Heart left ventricle (tissue), 13 donors: ENCODE results near the gene OLFM3.

Source experiments
- POLR2A ChIP-seq, 2 donors: fragments of 450-650 bp; IDR thresholded peaks; one replicate each; pipeline ENCODE4 v1.6.1; 2017; ENCODE audit warnings: antibody characterized with exemption in 2 of 2, mild to moderate bottlenecking in 2 of 2, moderate library complexity in 2 of 2
- TF ChIP-seq, protein P1 (sequence below), 12 donors: fragments of 200-600 bp; sonication (generic) in 4 of 12; IDR thresholded peaks; one replicate each; pipeline versions ENCODE4 v1.5.0 to v1.8.0; 2018 to 2022; ENCODE audit warnings: antibody characterized with exemption in 12 of 12, mild to moderate bottlenecking in 5 of 12
- donor health status: ischemic (EF 13 %, LVEDD 7.1; RV severe dilation, severe dysfunction).
- donor health status: DM: no; HTN: yes; CAD: no.
- donor health status: DM: no; HTN: no; CAD: no.
- donor health status: ischemic (EF 25% LVEDD 6.9; RV normal size, moderate dysfunction).
- donor health status: ischemic (EF 25% LVEDD 5.7; RV mildly dilated, moderate dysfunction).
- donor health status: ischemic (EF 35%, LVEDD 5.7; RV mildly dilated, moderate dysfunction).
- donor health status: nonischemic (EF 11% LVEDD 7.7; RV severe dilation, severe dysfunction).
- donor health status: DM: yes; HTN: yes; CAD: no.
- donor health status: PGD.
- donor health status: ischemic (EF 29% LVEDD 5.4; RV normal size, mild dysfunction).
- donor health status: nonischemic (EF 23%, LVEDD 6.1; RV moderate dilation, normal function).

DNA sequence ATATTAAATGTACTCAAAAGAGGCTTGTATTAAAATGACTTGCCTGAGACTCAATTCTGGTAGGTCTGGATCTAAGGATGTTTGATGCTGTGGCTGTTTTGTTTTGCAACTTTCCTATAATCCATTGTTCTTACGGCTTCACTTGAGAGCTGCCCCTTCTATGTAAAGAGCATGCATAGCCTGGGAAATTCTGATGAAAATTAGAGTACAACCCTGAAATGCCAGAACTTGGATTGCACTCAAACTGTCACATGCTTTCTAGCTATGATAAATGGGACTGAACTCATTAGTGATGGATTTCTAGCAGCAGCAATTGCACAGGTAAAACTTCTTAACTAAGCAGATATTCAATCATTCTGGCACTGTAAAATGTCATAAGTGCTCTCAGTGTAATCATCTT, 67.9 kb downstream of the OLFM3 start:
- no peak for TF ChIP-seq POLR2A (IDR thresholded peaks at IDR 0.05)
- TF ChIP-seq, protein P1, sequence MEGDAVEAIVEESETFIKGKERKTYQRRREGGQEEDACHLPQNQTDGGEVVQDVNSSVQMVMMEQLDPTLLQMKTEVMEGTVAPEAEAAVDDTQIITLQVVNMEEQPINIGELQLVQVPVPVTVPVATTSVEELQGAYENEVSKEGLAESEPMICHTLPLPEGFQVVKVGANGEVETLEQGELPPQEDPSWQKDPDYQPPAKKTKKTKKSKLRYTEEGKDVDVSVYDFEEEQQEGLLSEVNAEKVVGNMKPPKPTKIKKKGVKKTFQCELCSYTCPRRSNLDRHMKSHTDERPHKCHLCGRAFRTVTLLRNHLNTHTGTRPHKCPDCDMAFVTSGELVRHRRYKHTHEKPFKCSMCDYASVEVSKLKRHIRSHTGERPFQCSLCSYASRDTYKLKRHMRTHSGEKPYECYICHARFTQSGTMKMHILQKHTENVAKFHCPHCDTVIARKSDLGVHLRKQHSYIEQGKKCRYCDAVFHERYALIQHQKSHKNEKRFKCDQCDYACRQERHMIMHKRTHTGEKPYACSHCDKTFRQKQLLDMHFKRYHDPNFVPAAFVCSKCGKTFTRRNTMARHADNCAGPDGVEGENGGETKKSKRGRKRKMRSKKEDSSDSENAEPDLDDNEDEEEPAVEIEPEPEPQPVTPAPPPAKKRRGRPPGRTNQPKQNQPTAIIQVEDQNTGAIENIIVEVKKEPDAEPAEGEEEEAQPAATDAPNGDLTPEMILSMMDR (IDR thresholded peaks at IDR 0.05): no peak
